Prostate gland (tissue), 2 donors: ENCODE measurements around the gene B9D1.

Source experiments
- POLR2A ChIP-seq: fragments of 450-650 bp; IDR thresholded peaks from one replicate; pipeline ENCODE4 v1.6.1; 2016; ENCODE audit warnings: antibody characterized with exemption, mild to moderate bottlenecking
- POLR2AphosphoS5 ChIP-seq: sonication (generic); formaldehyde crosslinking; IDR thresholded peaks from one replicate; pipeline ENCODE4 v1.6.1; 2017; ENCODE audit warnings: antibody characterized with exemption
- TF ChIP-seq, protein P1 (sequence below), 4 experiments: fragments of 200-600 bp in 2 of 4; fragments of 450-650 bp in 2 of 4; sonication (generic) in 2 of 4; IDR thresholded peaks; 1 replicate in 3 of 4; 2 replicates in 1 of 4; pipeline ENCODE4 v1.5.1; 2016 to 2019; ENCODE audit warnings: antibody characterized with exemption in 4 of 4, mild to moderate bottlenecking in 2 of 4, moderate library complexity in 2 of 4

DNA sequence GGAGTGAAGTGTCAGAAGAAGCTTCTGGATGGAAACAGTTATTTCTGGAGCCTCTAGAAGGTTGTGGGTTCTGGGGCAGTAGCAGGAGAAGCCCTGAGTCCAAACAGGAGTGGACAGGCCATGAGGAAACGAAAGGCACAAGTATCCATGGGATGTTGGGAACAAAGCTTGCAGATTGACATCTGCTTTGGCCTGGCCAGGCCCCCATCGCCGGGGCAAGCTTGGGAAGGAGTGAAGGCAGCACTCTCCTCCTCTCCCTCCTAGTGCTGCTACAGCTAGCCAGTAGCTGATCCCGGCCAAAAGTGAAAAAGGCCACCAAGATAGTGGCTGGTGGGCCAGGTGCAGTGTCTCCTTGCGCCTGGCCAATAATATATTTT is 40.4 kb downstream of the B9D1 start:
- TF ChIP-seq, protein P1, sequence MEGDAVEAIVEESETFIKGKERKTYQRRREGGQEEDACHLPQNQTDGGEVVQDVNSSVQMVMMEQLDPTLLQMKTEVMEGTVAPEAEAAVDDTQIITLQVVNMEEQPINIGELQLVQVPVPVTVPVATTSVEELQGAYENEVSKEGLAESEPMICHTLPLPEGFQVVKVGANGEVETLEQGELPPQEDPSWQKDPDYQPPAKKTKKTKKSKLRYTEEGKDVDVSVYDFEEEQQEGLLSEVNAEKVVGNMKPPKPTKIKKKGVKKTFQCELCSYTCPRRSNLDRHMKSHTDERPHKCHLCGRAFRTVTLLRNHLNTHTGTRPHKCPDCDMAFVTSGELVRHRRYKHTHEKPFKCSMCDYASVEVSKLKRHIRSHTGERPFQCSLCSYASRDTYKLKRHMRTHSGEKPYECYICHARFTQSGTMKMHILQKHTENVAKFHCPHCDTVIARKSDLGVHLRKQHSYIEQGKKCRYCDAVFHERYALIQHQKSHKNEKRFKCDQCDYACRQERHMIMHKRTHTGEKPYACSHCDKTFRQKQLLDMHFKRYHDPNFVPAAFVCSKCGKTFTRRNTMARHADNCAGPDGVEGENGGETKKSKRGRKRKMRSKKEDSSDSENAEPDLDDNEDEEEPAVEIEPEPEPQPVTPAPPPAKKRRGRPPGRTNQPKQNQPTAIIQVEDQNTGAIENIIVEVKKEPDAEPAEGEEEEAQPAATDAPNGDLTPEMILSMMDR (IDR thresholded peaks at IDR 0.05): no peak
- TF ChIP-seq POLR2A (no peak), POLR2AphosphoS5 (no peak)
